Measurements from ENCODE around the gene ZNF618. TPM values are rescaled to one million over a fixed set of nuclear protein-coding genes. Genes with fewer than 3 reads are reported as not detected.

ZNF618 gene
- total and polyA plus RNA-seq, 7 donors: 0.92 to 8.0 (median 2.3) TPM

DNA sequence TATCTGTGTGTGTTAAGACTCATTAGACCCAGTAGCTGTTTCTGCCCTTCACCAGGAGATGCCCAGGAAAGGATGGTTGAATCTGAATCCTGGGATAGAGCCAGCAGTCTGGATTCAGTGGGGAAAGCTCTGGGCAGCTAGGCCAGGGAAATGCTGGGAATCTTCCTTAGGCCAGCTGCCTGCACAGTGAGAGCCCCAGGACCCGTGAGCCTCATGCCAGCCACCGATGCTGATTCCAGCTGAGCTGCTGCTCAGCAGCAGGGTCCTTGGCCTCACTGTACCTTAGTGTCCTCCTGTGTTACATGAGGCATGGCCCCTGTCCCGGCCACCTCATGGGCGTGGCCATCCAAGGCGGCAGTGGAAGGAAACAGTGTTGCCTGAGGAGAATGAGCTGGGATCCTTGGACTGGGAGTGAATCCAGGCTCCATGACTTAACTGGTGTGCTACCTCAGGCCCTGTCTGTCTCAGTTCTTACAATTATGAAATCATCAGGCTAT is 114.9 kb downstream of the ZNF618 start:
- intact Hi-C loops (cut with DNase I): no loop called here
- Histone ChIP-seq H3K27ac (peak overlapping the region in 1 of 4 donors; percentile 9), H3K36me3 (peaks cover 0 to 10% (median 0%) of the 10 kb centered on the region in 4 donors), H3K4me1 (peaks cover 0 to 24% (median 20%) of the 10 kb centered on the region in 4 donors), H3K9me3 (no peaks in the 10 kb centered on the region), H3K4me3 (no peak overlapping the region), H3K27me3 (no peaks in the 10 kb centered on the region)
- WGBS, 2 donors: 87 to 88% methylated on average over 5 of the region's 5 CpGs
- DNase-seq: no peak
- no peak for TF ChIP-seq POLR2AphosphoS5 (IDR thresholded peaks at IDR 0.05)
- no peak for TF ChIP-seq POLR2A (IDR thresholded peaks at IDR 0.05)
- TF ChIP-seq EP300 (IDR thresholded peaks at IDR 0.05): no peak
- TF ChIP-seq, protein P1, sequence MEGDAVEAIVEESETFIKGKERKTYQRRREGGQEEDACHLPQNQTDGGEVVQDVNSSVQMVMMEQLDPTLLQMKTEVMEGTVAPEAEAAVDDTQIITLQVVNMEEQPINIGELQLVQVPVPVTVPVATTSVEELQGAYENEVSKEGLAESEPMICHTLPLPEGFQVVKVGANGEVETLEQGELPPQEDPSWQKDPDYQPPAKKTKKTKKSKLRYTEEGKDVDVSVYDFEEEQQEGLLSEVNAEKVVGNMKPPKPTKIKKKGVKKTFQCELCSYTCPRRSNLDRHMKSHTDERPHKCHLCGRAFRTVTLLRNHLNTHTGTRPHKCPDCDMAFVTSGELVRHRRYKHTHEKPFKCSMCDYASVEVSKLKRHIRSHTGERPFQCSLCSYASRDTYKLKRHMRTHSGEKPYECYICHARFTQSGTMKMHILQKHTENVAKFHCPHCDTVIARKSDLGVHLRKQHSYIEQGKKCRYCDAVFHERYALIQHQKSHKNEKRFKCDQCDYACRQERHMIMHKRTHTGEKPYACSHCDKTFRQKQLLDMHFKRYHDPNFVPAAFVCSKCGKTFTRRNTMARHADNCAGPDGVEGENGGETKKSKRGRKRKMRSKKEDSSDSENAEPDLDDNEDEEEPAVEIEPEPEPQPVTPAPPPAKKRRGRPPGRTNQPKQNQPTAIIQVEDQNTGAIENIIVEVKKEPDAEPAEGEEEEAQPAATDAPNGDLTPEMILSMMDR (IDR thresholded peaks at IDR 0.05): no peak

GRCh38 chr9:113991714-113992113 is 115.6 kb downstream of the ZNF618 start:
- Histone ChIP-seq H3K9me3 (no peaks in the 10 kb centered on the region), H3K27ac (no peak overlapping the region), H3K4me1 (peaks cover 0 to 24% (median 20%) of the 10 kb centered on the region in 4 donors), H3K4me3 (no peak overlapping the region), H3K27me3 (no peaks in the 10 kb centered on the region), H3K36me3 (peaks cover 0 to 10% (median 0%) of the 10 kb centered on the region in 4 donors)
- no peak for TF ChIP-seq POLR2AphosphoS5 (IDR thresholded peaks at IDR 0.05)
- TF ChIP-seq, protein P1 (IDR thresholded peaks at IDR 0.05): no peak
- TF ChIP-seq EP300 (IDR thresholded peaks at IDR 0.05): no peak
- TF ChIP-seq POLR2A (IDR thresholded peaks at IDR 0.05): no peak
- 93 to 95% methylated on average over 3 of the region's 3 CpGs for WGBS, 2 donors
- no peak for DNase-seq
- intact Hi-C loops (cut with DNase I): no loop called here

DNA sequence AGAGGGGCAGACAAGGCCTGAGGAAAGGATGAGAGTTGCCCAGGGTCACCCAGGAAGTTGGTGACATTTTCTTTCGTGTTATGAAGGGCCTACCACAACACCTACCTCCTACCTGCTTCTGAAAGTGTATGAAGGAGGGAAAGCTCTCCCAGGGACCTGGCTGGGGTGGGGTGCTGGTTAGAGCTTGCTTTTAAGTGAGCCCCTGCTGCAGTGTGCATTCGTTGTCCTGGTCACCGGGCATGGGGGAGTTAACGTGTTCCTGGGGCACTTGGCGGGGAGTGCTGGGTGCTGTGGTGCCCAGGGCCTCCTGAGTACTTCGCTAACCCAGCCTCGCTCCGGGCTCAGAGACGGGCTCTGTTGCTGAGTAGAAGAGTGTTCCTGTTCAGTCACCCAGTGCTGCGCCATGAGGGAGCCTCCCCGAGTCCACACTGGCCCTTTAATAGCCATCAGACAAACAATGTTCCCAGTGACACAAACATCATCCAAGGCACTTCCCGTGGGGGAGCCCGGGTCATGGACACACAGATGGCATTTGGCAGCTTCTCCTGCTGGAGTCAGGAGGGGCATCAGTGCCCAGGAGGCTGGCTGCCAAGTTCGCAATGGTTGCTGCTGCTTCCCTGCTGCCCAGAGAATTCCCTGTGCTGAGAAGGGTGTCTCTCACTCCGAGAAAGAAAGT is 116.3 kb downstream of the ZNF618 start:
- no peak overlapping the region for H3K27ac ChIP-seq
- H3K4me3 ChIP-seq: peak overlapping the region in 1 of 4 donors; percentile 13
- intact Hi-C loops (cut with DNase I): no loop called here
- no peak for DNase-seq
- 71 to 76% methylated on average over 15 of the region's 15 CpGs for WGBS, 2 donors
- peaks cover 0 to 24% (median 20%) of the 10 kb centered on the region in 4 donors for H3K4me1 ChIP-seq
- TF ChIP-seq POLR2A (IDR thresholded peaks at IDR 0.05) (no peak), POLR2AphosphoS5 (IDR thresholded peaks at IDR 0.05) (no peak), EP300 (IDR thresholded peaks at IDR 0.05) (no peak)
- TF ChIP-seq, protein P1 (IDR thresholded peaks at IDR 0.05): no peak
- H3K27me3 ChIP-seq: no peaks in the 10 kb centered on the region
- no peaks in the 10 kb centered on the region for H3K9me3 ChIP-seq
- peaks cover 0 to 10% (median 0%) of the 10 kb centered on the region in 4 donors for H3K36me3 ChIP-seq

DNA sequence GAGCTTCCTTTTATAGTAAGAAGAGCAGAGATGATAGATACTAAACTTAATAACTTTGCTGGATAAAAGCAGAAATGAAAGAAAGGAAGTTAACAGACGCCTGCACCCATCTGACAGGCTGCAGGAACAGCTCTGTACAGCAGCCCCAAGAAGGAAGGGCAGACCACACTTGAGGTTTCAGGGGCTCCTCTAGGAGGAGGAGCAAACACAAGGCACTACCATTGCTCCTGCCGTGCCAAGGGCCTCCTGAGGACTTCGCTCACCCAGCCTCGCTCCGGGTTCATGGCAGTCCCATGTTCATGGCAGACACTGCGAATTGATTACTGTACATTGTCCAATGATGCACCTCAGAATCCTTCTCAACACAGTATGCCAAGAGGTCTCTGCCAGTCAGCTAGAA is 116.9 kb downstream of the ZNF618 start:
- H3K27me3 ChIP-seq: no peaks in the 10 kb centered on the region
- peaks cover 0 to 10% (median 0%) of the 10 kb centered on the region in 4 donors for H3K36me3 ChIP-seq
- no peak for DNase-seq
- no peak for TF ChIP-seq POLR2AphosphoS5 (IDR thresholded peaks at IDR 0.05)
- TF ChIP-seq, protein P1 (IDR thresholded peaks at IDR 0.05): no peak
- no peak for TF ChIP-seq POLR2A (IDR thresholded peaks at IDR 0.05)
- TF ChIP-seq EP300 (IDR thresholded peaks at IDR 0.05): no peak
- peaks cover 0 to 24% (median 20%) of the 10 kb centered on the region in 4 donors for H3K4me1 ChIP-seq
- H3K4me3 ChIP-seq: peak overlapping the region in 1 of 4 donors; percentile 13
- no peak overlapping the region for H3K27ac ChIP-seq
- intact Hi-C loops (cut with DNase I): no loop called here
- H3K9me3 ChIP-seq: no peaks in the 10 kb centered on the region
- WGBS, 2 donors: 56 to 81% methylated on average over 6 of the region's 6 CpGs
